ENCODE data around the gene VASP. TPM values are rescaled to one million over a fixed set of nuclear protein-coding genes. Genes with fewer than 3 reads are reported as not detected.

VASP gene
- total and polyA plus RNA-seq, 2 donors (not counting 3 experiments of a cell fraction or from before 2014, with no cell fraction given) = 94.3 to 154 TPM

DNA sequence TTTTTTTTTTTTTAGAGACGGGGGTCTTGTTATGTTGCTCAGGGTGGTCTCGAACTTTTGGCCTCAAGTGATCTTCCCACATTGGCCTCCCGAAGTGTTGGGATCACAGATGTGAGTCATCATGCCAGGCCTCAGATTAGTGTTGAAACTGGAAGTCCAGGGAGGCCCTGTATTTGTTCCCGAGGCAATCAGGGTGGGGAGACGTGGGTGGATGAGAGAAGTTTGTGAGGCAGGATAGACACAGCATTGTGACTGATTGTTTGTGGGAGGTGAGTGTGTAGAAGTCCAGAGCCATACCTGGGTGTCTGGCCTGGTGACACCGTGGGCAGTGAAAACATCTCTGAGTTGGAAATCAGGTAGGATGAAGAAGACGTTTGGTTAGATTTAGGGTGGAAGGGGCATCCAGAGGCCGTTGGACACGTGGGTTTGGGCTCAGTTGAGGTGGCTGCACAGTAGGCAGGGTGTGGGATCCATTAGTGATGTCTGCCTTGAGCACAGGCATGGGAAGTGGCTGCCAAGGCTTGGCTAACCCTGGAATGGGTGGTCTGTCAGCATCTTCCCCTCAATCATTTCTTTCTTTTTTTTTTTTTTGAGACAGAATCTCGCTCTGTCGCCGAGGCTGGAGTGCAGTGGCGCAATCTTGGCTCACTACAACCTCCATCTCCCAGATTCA lies 22.9 kb upstream of the VASP start:
- no peaks in the 10 kb centered on the region for H4K20me1 ChIP-seq (replicated peaks; ENCODE audit: control insufficient read depth, extremely low read depth, insufficient read depth, low read length)
- DNase-seq (ENCODE audit: low read depth, low spot score) (no peak), FAIRE-seq (no peak)
- no peak overlapping the region for H2AFZ ChIP-seq (ENCODE audit: low read depth, low read length)
- no peaks in the 10 kb centered on the region for H3K9me1 ChIP-seq (replicated peaks; ENCODE audit: control insufficient read depth, extremely low read depth, insufficient read depth, low read length)
- CTCF ChIA-PET = interaction anchor here (0.6 to 3.1 kb wide), 22 partner anchors 11 to 208 kb away, joined by 3 to 132 read pairs (median 7); partner anchors contain the start of genes ERCC1, FOSB, OPA3 and PPP1R13L
- no peak for TF ChIP-seq CTCF (IDR thresholded peaks at IDR 0.05; ENCODE audit: extremely low read depth in 1 of 2, insufficient read depth in 1 of 2, low read depth in 1 of 2, low read length in 2 of 2)
- TF ChIP-seq POLR2AphosphoS5 (IDR thresholded peaks at IDR 0.05; ENCODE audit: insufficient read depth, low read depth, low read length) = no peak
- intact Hi-C loops (cut with micrococcal nuclease) (loop anchor here (2.0 kb wide), 1 partner anchor 22 kb away; the partner anchor contains the start of gene VASP), dilution Hi-C loops (cut with MboI; ENCODE audit: extremely low pct_ligation_motif_present, low sequenced_read_pairs) (no loop called here)
- H3K4me3 ChIP-seq (replicated peaks in 1 of 3; ENCODE audit: insufficient read depth in 1 of 3, low read depth in 1 of 3, low read length in 3 of 3) = no peak overlapping the region
- no peaks in the 10 kb centered on the region for H3K4me1 ChIP-seq (ENCODE audit: control insufficient read depth, extremely low read depth, insufficient read depth, low read length)
- no peak overlapping the region for H3K9ac ChIP-seq (replicated peaks; ENCODE audit: extremely low read depth, insufficient read depth, low read length)
- no peaks in the 10 kb centered on the region for H3K79me2 ChIP-seq (ENCODE audit: control insufficient read depth, insufficient read depth, low read length)
- H3K27me3 ChIP-seq (ENCODE audit: control insufficient read depth in 2 of 2, insufficient read depth in 2 of 2, low read length in 2 of 2) = no peaks in the 10 kb centered on the region
- H3K27ac ChIP-seq (ENCODE audit: insufficient read depth, low read depth, low read length) = no peak overlapping the region
- H3K4me2 ChIP-seq (ENCODE audit: insufficient read depth, low read length) = no peak overlapping the region
- H3K36me3 ChIP-seq (ENCODE audit: control insufficient read depth in 2 of 2, extremely low read depth in 1 of 2, insufficient read depth in 2 of 2, low read length in 2 of 2) = no peaks in the 10 kb centered on the region
- no TSS peak for BruUV-seq (replicated peaks)
- POLR2A ChIA-PET = no interaction called here
- no peaks in the 10 kb centered on the region for H3K9me3 ChIP-seq (replicated peaks; ENCODE audit: control insufficient read depth, insufficient read depth, low read length)
